GM23248 (cell line): ENCODE measurements around the gene NCF4. TPM values are rescaled to one million over a fixed set of nuclear protein-coding genes. Genes with fewer than 3 reads are reported as not detected.

Experiments used
- DNase-seq: peaks from one replicate; pipeline ENCODE4 v3.0.0-alpha.2; 2015
- H2AFZ ChIP-seq: fragments of 200-600 bp; sonication (generic); 2 replicates; pipeline ENCODE4 v1.6.1; 2016; ENCODE audit warnings: antibody characterized with exemption
- H3F3A ChIP-seq: fragments of 200-600 bp; sonication (generic); 2 replicates; pipeline ENCODE4 v1.6.1; 2016; ENCODE audit warnings: mild to moderate bottlenecking, antibody characterized with exemption, mixed run types; ENCODE audit not compliant: insufficient read depth
- H3K27ac ChIP-seq: fragments of 200-600 bp; sonication (generic); 2 replicates; pipeline ENCODE4 v1.5.1; 2016; ENCODE audit warnings: mild to moderate bottlenecking
- H3K27me3 ChIP-seq: fragments of 200-600 bp; sonication (generic); replicated peaks from 2 replicates; pipeline ENCODE4 v1.6.1; 2016; ENCODE audit warnings: mild to moderate bottlenecking; ENCODE audit not compliant: insufficient read depth
- H3K36me3 ChIP-seq: fragments of 200-600 bp; sonication (generic); 2 replicates; pipeline ENCODE4 v1.6.1; 2016; ENCODE audit warnings: low read depth, mild to moderate bottlenecking
- H3K4me1 ChIP-seq: fragments of 200-600 bp; sonication (generic); 2 replicates; pipeline ENCODE4 v1.6.1; 2016; ENCODE audit warnings: mild to moderate bottlenecking; ENCODE audit not compliant: insufficient read depth
- H3K4me2 ChIP-seq: fragments of 200-600 bp; sonication (generic); one replicate; pipeline ENCODE4 v1.6.1; 2016; ENCODE audit warnings: mild to moderate bottlenecking; ENCODE audit not compliant: unreplicated experiment
- H3K4me3 ChIP-seq: fragments of 200-600 bp; sonication (generic); 2 replicates; pipeline ENCODE4 v1.5.1; 2016; ENCODE audit warnings: mild to moderate bottlenecking
- H3K79me2 ChIP-seq: fragments of 200-600 bp; sonication (generic); 2 replicates; pipeline ENCODE4 v1.6.1; 2016; ENCODE audit warnings: mild to moderate bottlenecking; ENCODE audit not compliant: insufficient read depth
- H3K9ac ChIP-seq: fragments of 200-600 bp; sonication (generic); 2 replicates; pipeline ENCODE4 v1.6.1; 2016; ENCODE audit warnings: mild to moderate bottlenecking
- H3K9me2 ChIP-seq: fragments of 200-600 bp; sonication (generic); 2 replicates; pipeline ENCODE4 v1.6.1; 2016; ENCODE audit warnings: mixed run types, mild to moderate bottlenecking, moderate library complexity; ENCODE audit not compliant: insufficient read depth
- H3K9me3 ChIP-seq: fragments of 200-600 bp; sonication (generic); one replicate; pipeline ENCODE4 v1.6.1; 2017; ENCODE audit warnings: low read depth
- H4K20me1 ChIP-seq: fragments of 200-600 bp; sonication (generic); 2 replicates; pipeline ENCODE4 v1.6.0; 2016; ENCODE audit not compliant: insufficient read depth
- EZH2 ChIP-seq: fragments of 200-600 bp; sonication (generic); IDR thresholded peaks from 2 replicates; pipeline ENCODE4 v1.6.1; 2018; ENCODE audit warnings: antibody characterized with exemption, mild to moderate bottlenecking; ENCODE audit not compliant: insufficient read depth, poor library complexity, severe bottlenecking
- EZH2phosphoT487 ChIP-seq: fragments of 200-600 bp; sonication (generic); IDR thresholded peaks from 2 replicates; pipeline ENCODE4 v1.6.1; 2018; ENCODE audit warnings: antibody characterized with exemption, moderate library complexity, mild to moderate bottlenecking, low read depth; ENCODE audit not compliant: insufficient read depth
- WGBS, 2 experiments: methylation state at CpG; one replicate each; pipeline ENCODE4 v1.1.6; 2015 to 2017; ENCODE audit warnings: low lambda C conversion rate in 2 of 2, low coverage in 1 of 2; ENCODE audit errors: missing lambda C conversion rate in 2 of 2; 5-methylcytosine and 5-hydroxymethylcytosine counted together
- in situ Hi-C: fragments of 300-500 bp; cut with MboI; formaldehyde crosslinking; loops from 2 replicates; pipeline ENCODE4 v1.15.0; 2020
- polyA plus RNA-seq: library from polyadenylated mRNA; unstranded; fragments of >200 nt; fragmentation: Nextera tagmentation; extraction: Ambion mirVana; gene quantifications from 2 replicates; pipeline ENCODE4 v1.2.1, GENCODE V29; 2016
- total RNA-seq: library from RNA; depleted of rRNA; stranded (reverse); fragments of >200 nt; shearing (Covaris generic); gene quantifications from 2 replicates; pipeline ENCODE4 v1.2.3, GENCODE V29; 2014

Gene NCF4
- total and polyA plus RNA-seq, 2 experiments from 2014 or later, result not detected

DNA sequence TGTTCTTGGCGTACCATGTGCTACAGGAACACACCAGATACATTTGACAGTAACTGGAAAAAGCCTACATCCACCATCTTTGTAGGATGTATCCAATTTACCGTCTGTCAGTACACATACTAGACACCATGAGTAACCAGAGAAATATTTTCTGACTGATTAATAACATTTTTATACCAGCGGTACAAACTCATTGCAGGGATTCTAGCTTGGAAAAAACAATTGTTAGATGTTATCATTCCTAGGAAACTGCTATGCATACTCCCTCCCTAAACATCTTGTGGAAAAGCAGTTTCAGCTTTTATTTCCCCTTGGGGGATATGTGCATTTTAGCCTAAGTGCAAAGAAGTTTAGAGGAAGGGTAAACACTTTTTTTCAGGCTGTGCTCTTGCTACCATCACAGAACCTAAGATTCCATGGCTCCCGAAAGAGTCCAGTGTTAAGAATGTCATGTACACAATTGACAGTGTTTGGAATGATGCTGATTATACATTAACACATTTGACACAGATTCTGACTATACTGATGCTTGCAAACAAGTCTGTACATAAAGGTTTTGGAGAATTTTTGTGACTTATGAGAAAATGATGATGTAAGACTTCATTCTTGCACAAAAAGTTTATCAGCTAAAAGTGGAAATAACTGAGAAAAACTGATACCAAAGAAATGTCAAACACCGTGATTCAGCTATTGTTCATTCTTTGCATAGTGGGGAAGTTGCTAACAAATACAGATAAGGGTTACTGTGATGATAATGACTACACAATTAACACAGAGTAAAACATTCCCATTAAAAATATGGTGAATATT is 23.7 kb downstream of the NCF4 start:
- Histone ChIP-seq H3K4me2 (peak overlapping the region; percentile 32), H3K79me2 (no peaks in the 10 kb centered on the region), H2AFZ (no peak overlapping the region), H3K27me3 (peaks cover 2% of the 10 kb centered on the region; the same call in 1 of the 2 replicates), H3K4me3 (0 out of 2 replicates have a peak overlapping the region, but pooled peaks have one; percentile 2), H3K36me3 (no peaks in the 10 kb centered on the region), H3K27ac (peak overlapping the region; percentile 41), H3K9ac (no peak overlapping the region), H3F3A (peaks cover 31% of the 10 kb centered on the region), H3K9me2 (no peaks in the 10 kb centered on the region), H4K20me1 (no peaks in the 10 kb centered on the region), H3K9me3 (peaks cover 2% of the 10 kb centered on the region), H3K4me1 (peaks cover 20% of the 10 kb centered on the region)
- WGBS, 2 experiments, result 14 to 18% methylated on average over 5 of the region's 5 CpGs
- in situ Hi-C loops, result no loop called here
- peak; percentile 54 for DNase-seq
- TF ChIP-seq EZH2phosphoT487, result no peak
- no peak for TF ChIP-seq EZH2

GRCh38 chr22:36885474-36885873 is 24.7 kb downstream of the NCF4 start:
- H4K20me1 ChIP-seq, result no peaks in the 10 kb centered on the region
- H3K36me3 ChIP-seq, result no peaks in the 10 kb centered on the region
- no peak for DNase-seq
- peaks cover 2% of the 10 kb centered on the region for H3K9me3 ChIP-seq
- peak overlapping the region; percentile 41 for H3K27ac ChIP-seq
- H3K4me2 ChIP-seq, result peak overlapping the region; percentile 32
- no peaks in the 10 kb centered on the region for H3K79me2 ChIP-seq
- H3K27me3 ChIP-seq, result peaks cover 11% of the 10 kb centered on the region; the same call in 1 of the 2 replicates
- H3K4me3 ChIP-seq, result no peak overlapping the region
- peaks cover 14% of the 10 kb centered on the region for H3K4me1 ChIP-seq
- H3K9me2 ChIP-seq, result no peaks in the 10 kb centered on the region
- TF ChIP-seq EZH2phosphoT487 (no peak), EZH2 (no peak)
- no peak overlapping the region for H3K9ac ChIP-seq
- peaks cover 26% of the 10 kb centered on the region for H3F3A ChIP-seq
- WGBS, 2 experiments, result 34 to 50% methylated on average over 7 of the region's 7 CpGs
- in situ Hi-C loops, result no loop called here
- no peak overlapping the region for H2AFZ ChIP-seq

GRCh38 chr22:36886016-36886415 is 25.2 kb downstream of the NCF4 start:
- WGBS, 2 experiments, result 53 to 56% methylated on average over 4 of the region's 4 CpGs
- DNase-seq, result no peak
- Histone ChIP-seq H3F3A (peaks cover 26% of the 10 kb centered on the region), H3K4me3 (no peak overlapping the region), H3K27me3 (peaks cover 12% of the 10 kb centered on the region; the same call in 1 of the 2 replicates), H3K4me2 (no peak overlapping the region), H3K4me1 (peaks cover 13% of the 10 kb centered on the region), H3K9me2 (no peaks in the 10 kb centered on the region), H3K79me2 (no peaks in the 10 kb centered on the region), H2AFZ (no peak overlapping the region), H3K9me3 (peaks cover 2% of the 10 kb centered on the region), H4K20me1 (no peaks in the 10 kb centered on the region), H3K36me3 (no peaks in the 10 kb centered on the region), H3K9ac (no peak overlapping the region), H3K27ac (no peak overlapping the region)
- TF ChIP-seq EZH2 (no peak), EZH2phosphoT487 (no peak)
- in situ Hi-C loops, result no loop called here

- Histone ChIP-seq H3K9me2 (no peaks in the 10 kb centered on the region), H3K27ac (no peak overlapping the region), H3K4me2 (no peak overlapping the region), H3K4me3 (no peak overlapping the region), H3K4me1 (peaks cover 13% of the 10 kb centered on the region), H2AFZ (no peak overlapping the region), H3K27me3 (peaks cover 18% of the 10 kb centered on the region), H3K9ac (no peak overlapping the region), H3K79me2 (no peaks in the 10 kb centered on the region), H4K20me1 (no peaks in the 10 kb centered on the region), H3F3A (peaks cover 16% of the 10 kb centered on the region; the same call in 1 of the 2 replicates), H3K9me3 (no peaks in the 10 kb centered on the region), H3K36me3 (no peaks in the 10 kb centered on the region)
- no peak for TF ChIP-seq EZH2phosphoT487
- no peak for TF ChIP-seq EZH2
- in situ Hi-C loops, result no loop called here
- DNase-seq, result no peak
- WGBS, 2 experiments, result 70 to 74% methylated on average over 4 of the region's 4 CpGs
Measured at GRCh38 chr22:36887162-36887561, 26.4 kb downstream of the NCF4 start.
